Measurements from ENCODE around the gene PPM1H.
"Not testable (repeated sequence)": the region's sequence is repeated elsewhere in the genome, so short reads cannot be mapped to it uniquely, and the experiment has no call there.

PPM1H gene

DNA sequence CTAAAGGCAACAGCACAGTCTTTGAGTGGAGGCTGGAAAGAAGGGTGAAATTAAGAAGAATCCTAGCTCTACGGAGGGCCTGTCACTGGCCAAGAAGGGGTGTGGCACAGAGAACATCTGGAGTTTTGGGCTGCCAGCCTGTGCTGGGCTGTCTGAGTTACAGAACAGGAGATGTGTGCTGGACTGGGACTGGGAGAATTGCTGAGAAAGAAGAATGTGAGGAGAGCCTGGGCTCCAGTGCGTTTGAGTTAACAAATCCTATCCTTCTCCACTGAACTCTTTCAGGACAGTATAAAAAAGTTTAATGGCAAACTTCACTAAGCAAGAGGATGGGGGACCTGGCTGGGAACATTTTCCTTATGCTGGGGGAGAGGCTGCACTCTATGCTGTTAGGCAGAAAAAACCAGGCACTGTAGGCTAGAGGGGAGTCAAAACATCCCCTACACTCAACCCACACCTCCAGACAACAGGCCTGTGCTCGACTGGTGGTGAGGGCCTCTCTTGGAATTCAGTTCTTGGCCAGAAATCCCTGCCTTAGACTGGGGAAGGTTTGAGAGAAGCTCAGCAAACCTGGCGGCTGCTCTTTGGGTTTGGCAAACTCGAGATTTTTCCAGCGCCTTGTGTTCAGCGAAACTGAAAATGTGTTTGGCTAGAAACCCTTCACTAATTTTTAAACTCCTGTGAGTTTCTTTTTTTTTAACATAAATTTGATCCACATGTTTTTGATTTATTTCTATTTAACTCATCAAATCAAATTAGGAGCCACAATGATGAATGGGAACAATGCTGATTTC lies 251.0 kb downstream of the PPM1H start:
- DNase-seq (ENCODE audit: low spot score), result no peak

DNA sequence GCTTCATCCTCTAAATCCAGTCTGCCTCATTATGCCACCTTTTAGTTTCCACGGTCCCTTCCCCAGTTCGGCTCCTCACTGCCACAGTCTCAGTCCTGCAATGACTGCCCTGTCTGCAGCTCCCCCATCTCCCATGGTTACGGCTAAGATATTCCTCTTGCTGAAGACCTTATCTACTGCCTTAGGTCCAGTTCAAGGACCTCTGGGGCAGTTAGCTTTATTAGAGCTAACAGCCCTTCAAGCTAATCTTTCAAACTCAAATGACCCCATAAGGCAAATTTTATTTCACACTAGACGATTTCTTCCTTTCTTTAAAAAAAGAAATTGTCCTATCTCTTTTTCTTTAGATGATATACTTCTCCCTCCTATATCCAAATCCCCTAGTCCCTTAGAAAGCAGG lies 253.6 kb downstream of the PPM1H start:
- DNase-seq (ENCODE audit: low spot score), result no peak

DNA sequence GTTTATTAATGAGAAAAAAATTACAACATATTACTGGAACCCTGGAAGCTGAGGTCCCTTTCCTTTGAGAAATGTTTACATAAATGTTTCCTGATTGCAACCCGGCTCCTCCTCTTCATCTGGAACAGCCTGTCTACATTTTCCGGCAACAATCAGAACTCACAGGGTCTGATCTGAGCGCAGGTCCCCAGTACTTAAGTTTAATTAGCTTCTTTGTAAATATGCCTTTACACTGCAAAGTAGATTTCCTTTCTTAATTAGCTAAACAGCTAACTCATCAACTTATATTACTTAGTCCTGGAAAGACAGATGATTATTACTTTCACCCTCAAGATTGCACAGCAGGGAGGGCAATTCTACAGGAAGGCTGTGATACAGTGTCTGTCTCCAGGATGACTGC lies 255.3 kb downstream of the PPM1H start:
- no peak for DNase-seq (ENCODE audit: low spot score)

DNA sequence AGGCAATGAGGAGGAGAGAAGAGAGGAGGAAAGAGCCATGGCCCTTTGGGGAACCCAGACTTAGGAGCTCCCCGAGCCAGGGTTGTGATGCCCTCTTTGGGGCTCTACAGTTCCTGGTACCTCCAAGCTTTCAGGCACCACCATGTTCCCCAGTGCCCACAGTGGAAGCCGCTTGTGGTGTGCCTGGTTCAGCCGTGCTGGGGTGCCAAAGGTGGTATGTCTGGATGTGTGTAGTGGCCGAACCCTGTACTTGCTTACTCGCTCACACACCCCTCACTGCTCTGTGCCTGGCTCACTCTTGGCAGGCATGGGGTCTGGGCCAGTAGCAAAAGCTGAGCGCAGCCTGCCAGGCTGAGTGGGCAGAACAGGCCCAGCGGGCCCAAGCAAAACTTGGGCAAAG lies 257.6 kb downstream of the PPM1H start:
- no peak for DNase-seq (ENCODE audit: low spot score)

DNA sequence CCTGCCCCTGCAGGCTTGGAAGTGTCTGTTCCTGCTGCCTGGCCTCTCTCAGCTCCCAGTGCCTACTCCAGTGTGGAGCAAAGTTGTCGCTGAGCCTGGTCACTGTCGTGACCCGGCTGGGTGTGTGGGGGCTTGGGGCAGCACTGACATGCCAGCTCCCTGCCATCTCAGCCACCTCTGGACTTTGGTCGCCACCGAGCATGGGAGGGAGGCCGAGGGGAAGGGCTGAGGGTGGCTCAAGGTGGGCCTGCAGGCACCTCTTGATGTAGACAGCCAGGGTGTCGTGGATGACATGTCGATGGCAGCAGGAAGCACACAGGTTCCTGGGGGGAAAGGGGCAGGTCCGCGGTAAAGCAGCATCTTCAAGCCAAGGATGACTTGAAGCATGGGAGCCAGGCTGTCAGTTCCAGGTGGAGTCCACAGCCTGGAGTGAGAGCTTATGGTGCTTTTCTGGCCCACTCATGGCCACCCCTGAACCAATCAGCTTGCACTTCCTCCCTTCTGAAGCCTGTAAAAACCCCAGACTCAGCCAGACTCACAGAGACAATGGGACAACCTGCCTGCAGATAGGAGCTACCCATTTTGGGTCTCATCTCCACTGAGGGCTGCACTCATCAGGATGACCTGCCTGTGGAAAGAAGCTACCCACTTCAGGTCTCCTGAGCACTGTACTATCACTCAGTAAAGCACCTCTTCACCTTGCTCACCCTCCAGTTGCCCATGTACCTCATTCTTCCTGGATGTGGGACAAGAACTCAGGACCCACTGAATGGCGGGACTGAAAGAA lies 258.2 kb downstream of the PPM1H start:
- DNase-seq (ENCODE audit: low spot score), result no peak

DNA sequence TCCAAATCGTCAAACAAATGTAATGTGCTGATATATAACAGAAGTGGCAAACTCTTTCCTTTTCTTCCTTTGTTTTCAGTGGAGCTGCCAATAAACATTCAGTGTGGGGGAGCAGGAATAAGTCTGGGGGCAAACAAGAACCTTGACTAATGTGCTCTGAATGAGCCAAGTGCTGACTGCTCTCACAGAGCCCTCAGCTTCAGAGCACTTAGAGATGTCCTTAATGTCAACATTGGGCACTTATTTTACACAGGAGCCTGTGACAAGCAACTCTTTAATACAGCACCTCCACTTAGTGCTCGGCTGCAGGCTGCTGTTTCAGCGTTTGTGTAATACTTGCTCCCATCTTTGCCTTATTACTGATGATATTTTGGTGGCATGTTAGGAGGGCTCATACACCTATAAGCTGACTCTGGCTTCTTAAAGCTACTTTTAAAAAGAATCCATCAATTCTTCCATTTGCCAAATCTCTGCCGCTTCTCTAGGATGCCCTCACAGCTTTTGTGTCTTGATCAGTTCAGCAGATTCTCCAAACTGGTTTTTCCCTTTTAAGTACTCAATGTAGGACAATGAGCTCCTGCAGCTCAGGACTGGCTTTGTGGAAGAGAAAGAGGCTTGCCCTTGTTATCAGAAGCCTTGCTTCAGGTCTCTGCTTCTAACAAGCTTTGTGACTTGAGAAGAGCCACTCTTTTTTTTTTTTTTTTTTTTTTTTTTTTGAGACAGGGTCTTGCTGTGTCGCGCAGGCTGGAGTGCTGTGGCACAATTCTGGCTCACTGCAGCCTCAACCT lies 261.7 kb downstream of the PPM1H start:
- no peak for DNase-seq (ENCODE audit: low spot score)

DNA sequence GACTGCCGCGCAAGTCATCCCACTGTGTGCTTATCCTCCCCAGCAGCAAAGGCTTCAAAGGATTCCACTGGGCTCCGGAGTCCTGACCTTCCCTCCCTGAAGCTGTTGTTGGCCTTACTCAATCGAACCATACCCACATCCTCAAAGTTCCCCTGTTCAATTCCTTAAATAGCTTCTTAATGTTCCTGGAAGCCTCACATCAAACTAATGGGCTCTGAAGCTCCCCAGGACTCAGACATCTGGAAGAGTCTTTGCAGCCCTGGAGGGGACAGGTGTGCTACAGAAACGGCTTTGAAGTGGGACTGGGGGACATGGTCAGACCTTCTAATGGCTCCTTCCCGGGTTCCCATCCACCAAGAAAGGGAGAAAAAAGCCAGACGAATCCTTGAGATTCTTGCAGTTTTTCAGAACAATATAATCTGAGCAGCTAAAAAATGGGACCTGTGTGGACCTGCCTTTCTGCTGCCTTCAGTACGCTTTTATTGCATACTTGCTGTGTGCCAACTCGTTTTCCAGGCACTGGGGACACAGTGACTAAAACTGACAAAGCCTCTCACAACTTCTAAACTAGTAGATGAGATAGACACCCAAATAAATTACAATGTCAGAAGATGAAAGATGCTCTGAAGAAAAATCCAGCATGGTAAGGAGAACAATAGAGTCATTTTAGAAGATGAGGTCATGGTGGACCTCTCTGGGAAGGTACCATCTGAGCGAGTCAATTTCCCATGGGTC lies 263.8 kb downstream of the PPM1H start:
- DNase-seq (ENCODE audit: low spot score), result no peak

DNA sequence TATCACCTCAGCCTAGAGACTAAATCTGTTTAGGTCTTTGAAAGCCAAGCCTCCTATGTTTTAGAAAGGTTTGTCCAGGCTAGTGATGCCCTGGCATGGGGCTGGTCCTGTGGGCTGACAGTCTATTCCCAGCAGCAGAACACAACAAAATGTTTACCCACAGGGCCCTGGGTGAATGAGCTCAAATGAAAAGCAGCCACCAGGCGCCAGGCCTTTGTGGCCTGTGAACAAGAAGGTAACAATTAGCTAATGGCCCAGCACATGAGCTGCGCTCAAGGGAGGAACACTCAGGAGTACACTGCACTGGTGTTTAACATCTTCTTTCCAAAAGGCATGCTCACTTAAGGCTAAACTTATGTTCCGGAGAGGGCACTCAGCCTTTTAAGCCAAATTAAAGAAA lies 266.2 kb downstream of the PPM1H start:
- DNase-seq (ENCODE audit: low spot score), result no peak

DNA sequence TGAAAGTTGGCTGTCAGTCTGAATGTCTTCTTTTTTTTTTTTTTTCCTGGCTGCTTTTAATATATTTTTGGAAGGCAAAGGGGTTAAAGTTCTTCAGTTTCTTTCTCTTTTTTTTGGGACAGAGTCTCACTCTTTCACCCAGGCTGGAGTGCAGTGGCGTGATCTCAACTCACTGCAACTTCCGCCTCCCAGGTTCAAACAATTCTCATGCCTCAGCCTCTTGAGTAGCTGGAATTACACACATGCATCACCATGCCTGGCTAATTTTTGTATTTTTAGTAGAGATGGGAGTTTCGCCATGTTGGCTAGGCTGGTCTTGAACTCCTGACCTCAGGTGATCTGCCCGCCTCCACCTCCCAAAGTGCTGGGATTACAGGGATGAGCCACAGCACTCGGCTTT lies 270.0 kb downstream of the PPM1H start:
- not testable (repeated sequence) for DNase-seq (ENCODE audit: low spot score)

DNA sequence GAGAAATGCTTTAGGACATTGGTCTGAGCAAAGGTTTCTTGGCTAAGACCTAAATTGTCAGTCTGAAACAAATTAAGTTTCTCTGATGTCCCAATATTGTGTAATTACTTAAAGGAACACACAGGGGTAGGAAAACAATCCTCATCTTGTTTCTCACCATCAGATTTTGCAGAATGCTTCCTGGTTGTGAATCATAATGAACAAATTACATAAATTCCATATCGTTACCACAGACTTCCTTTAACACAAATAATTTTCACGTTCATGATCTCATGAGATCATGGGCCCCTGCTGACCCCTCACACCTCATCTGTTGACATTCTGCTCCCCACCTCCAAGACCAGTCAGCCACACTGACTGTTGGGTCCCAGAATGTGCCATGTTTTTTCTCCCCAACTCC lies 274.2 kb downstream of the PPM1H start:
- DNase-seq (ENCODE audit: low spot score), result peak; percentile 50

DNA sequence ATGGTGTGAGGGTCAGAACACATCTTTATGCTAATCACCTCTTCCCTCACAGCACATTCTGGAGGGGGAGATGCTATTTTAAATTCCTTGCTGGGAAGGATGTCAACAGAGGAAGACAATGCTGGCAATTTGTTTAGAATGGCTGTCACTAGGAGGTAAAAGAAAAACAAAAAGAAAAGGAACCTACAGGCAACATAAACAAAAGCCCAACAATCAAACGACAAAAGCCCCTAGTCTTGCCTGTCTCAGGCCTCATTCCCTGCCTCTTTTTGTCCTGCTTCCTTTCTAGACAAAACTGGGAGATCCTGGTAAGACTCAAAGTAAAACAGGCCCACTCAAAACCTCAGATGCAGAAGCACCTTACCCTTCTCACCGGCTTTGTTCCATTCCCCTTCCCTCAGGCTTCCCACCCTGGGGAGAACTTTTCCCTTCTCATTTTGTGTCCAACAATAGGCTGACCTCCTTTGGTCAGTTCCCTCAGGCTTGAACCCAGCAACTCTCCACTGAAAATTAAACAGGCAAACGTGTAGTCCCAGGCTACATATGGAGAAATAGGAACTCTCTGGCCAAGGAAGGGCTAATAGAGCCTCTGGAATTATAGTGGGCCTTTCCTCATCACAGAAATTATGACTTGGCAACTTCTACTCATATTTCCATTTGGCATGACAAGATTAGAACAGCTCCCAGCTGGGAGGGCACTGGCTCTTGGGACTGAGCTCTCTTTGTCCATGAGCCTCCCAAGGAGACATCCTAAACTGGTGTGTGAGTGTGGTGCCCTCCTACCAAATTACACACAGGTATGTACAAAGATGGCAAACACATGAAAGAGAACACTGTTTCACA lies 275.3 kb downstream of the PPM1H start:
- DNase-seq (ENCODE audit: low spot score), result no peak

DNA sequence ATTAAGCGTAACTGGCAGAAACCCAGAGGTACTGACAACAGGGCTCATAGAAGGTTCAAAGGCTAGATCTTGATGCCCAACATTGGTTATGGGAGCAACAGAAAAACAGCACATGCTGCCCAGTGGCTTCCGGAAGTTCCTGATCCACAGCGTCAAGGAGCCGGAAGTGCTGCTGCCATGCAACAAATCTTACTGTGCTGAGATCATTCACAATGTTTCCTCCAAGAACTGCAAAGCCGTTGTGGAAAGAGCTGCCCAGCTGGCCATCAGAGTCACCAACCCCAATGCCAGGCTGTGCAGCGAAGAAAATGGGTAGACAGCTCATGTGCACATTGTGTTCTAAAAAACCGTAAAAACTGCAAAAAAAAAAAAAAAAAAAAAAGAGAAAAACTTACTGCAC lies 276.0 kb downstream of the PPM1H start:
- peak; percentile 78 for DNase-seq (ENCODE audit: low spot score)

DNA sequence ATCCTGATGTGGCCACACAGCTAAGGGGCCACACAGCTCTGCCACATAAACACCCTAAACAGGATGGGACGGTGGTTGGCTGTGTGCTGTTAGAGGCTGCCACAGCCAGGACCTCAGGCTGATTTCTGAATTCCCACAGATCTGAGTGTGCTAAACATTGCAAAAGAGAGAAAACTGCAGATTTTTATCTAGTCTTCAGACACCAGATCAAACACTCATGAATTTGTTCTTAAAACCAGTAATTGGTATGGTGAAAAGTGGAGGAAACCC lies 277.7 kb downstream of the PPM1H start:
- no peak for DNase-seq (ENCODE audit: low spot score)

DNA sequence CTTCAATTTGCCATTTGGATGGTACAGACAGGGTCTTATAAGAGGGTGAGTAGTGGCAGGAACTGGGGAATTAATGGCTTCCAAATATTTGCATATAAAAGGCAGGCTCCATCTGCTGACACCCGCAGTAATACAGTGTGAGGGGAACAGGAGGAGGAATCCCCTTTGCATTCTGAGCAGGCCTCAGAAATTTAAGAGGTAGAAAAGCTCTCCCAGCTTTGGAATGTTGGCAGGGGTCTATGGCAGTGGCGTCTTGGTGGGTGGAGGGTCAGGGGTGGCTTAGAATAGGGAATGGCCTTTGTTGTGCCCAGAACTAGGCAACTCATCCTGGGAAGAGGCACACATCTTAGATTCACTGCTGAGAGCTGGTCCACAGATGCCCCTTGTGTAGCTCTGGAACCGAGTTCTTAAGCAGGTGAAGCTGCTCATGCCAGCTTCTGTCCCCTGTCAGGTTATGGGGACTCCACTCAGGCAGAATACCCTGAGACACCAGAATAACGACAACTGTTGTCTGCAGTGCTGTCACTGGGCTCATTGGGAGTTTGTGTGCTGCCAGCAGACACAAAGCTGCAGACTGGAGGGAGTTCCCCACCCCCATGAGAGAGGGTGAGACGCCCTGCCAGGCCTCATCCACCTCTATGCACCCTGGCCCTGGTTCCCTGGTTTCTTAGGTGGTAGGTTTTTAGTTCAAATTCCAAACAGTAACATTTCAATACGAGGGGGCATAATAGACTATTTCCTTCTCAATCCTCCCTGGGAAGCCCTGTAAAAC lies 278.2 kb downstream of the PPM1H start:
- no peak for DNase-seq (ENCODE audit: low spot score)

DNA sequence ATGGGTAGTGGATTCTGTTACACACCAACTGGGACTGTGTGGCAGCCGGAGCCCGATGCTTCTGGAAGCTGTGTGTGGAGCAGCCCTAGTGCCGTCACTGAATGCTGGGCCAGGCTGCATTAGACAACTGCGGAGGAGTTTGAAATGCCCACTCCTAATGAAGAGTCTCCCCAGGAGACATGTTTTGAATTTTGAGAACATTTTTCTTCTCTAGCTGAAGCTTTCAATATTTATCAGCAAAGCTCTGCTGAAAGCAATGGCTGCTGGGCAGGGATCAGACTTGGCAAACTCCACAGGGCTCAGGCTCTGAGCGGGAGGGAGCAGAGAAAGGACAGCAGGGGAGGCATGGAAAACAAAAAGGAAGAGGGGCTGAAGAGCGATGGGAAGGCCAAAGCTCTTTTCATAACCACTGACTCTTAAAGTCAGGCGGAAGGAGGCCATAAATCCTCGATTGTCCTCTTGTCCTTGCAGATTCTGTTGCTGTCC lies 279.2 kb downstream of the PPM1H start:
- no peak for DNase-seq (ENCODE audit: low spot score)

DNA sequence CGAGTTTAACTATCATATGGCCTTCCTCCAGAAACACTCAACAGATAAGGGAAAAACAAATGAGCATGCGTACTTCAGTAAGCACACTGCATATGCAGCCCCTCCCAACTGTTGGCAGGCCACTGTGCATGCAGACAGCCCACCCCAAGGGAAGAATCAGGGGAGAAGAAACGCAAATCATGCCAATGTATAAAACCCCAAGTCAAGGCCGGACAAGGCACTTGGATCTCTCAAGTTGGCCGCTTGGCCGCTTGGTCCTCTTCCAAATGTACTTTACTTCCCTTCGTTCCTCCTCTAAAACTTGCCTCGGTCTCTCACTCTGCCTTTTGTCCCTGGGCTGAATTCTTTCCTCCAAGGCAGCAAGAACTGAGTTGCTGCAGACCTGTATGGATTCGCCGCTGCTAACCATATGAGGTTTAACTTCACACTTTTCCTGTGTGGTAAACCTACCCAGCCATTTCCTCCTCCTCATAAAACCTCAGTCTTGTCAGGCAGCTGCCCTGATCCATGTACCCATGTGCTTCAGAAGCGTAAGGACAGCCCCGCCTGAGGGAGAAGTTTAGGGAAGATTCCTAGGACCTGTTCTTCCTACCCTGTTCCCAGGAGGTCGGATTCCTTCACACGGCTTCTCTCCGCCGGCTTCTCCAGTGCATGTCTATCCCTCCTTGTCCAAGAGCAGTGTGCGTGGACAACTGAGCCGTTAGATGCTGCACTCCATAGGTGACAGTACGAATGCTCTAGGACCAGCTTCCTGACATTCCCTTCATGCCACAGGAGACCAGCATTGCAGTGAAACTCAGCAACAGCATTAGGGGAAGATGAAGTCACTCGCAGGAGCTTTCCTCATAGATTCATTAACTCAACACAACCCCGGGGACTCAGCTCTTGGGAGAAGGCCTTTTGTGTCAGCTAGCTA lies 280.4 kb downstream of the PPM1H start:
- no peak for DNase-seq (ENCODE audit: low spot score)

DNA sequence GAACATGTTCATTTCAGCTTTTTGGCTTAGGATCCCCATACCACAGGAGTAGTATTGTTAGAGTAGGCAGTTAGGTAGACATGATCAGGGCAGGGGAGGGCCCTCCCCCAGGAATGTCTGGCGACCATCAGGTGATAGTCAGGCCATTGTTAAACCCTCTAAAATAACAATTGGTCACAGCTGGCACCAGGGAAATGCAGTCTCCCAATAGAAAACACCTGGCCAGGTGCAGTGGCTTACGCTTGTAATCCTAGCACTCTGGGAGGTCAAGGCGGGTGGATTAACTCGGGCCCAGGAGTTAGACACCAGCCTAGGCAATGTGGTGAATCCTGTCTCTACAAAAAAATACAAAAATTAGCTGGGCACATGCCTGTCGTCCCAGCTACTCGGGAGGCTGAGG lies 281.2 kb downstream of the PPM1H start:
- no peak for DNase-seq (ENCODE audit: low spot score)

DNA sequence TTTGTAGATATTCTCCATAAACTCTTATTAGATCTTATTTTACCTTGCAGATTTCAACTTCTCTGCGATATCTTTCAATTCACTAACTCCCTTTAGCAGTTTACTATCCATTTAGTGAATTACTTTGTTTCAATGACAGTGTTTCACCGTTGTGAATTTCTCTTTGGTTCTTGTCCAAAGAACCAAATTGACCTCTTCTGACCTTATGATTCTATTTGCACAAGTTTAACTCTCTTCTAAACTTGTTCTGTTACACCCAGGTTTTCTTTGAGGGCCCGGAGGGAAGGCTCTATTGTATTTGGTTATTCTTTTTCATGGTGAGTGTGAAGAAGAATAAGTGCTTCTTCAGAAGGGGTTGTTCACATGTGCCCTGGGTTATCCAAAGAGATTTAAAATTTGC lies 281.6 kb downstream of the PPM1H start:
- DNase-seq (ENCODE audit: low spot score), result no peak

DNA sequence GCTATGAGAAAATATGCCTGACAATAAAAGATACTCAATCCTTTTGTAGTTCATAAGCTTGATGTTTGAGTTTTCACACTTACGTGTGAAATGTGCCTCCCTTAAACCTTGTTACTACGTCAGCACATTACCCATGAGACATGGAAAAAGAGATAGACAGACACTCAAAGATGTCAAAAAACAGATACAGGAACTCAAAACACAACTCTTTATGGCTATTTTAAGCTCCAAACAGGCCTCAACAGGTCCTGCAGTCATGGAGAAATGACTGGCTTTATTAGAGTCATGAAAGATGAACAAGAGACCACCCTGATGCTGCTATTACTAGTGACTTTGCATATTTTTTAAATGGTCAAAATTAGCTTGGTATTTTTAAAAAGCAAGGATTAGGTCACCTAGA lies 283.8 kb downstream of the PPM1H start:
- DNase-seq (ENCODE audit: low spot score), result no peak
